Chondrocyte (in vitro differentiated cells): ENCODE measurements around the gene UTS2. TPM values are rescaled to one million over a fixed set of nuclear protein-coding genes. Genes with fewer than 3 reads are reported as not detected.

Experiments
- DNase-seq: peaks from one replicate; pipeline ENCODE4 v3.0.0; 2021; ENCODE audit warnings: mixed read lengths, low spot score
- H3K27ac Mint-ChIP-seq: one replicate; pipeline ENCODE4 v1.8.0; 2021; ENCODE audit warnings: mild to moderate bottlenecking, moderate library complexity, mixed read lengths; ENCODE audit not compliant: unreplicated experiment
- H3K27me3 Mint-ChIP-seq: 2 replicates; pipeline ENCODE4 v1.8.0; 2021; ENCODE audit warnings: low read depth, mixed read lengths
- H3K36me3 Mint-ChIP-seq: 2 replicates; pipeline ENCODE4 v1.8.0; 2021; ENCODE audit warnings: low read depth, mixed read lengths
- H3K4me1 Mint-ChIP-seq: 2 replicates; pipeline ENCODE4 v1.8.0; 2021; ENCODE audit warnings: low read depth, mild to moderate bottlenecking, mixed read lengths
- H3K4me3 Mint-ChIP-seq: one replicate; pipeline ENCODE4 v1.8.0; 2021; ENCODE audit warnings: mild to moderate bottlenecking, moderate library complexity, mixed read lengths; ENCODE audit not compliant: unreplicated experiment
- H3K9me3 Mint-ChIP-seq: 2 replicates; pipeline ENCODE4 v1.8.0; 2021; ENCODE audit warnings: low read depth, mixed read lengths
- CTCF ChIP-seq: fragments of 200-600 bp; sonication (generic); IDR thresholded peaks from 2 replicates; pipeline ENCODE4 v1.5.0; 2021; ENCODE audit warnings: antibody characterized with exemption, mild to moderate bottlenecking, moderate library complexity
- long read RNA-seq: library from polyadenylated mRNA; stranded (forward); transcript quantifications from one replicate; pipeline ENCODE4 v2.0.0, GENCODE V29; 2021
- total RNA-seq: library from RNA; stranded (reverse); gene quantifications from 3 replicates; pipeline ENCODE4 v1.2.1, GENCODE V29; 2021

Gene UTS2
- total RNA-seq, result not detected in 3 replicates
- long read RNA-seq, result 0 reads

- Mint-ChIP-seq H3K27me3 (peaks cover 19% of the 10 kb centered on the region), H3K36me3 (no peaks in the 10 kb centered on the region), H3K4me1 (no peaks in the 10 kb centered on the region), H3K9me3 (no peaks in the 10 kb centered on the region), H3K27ac (no peak within 1 kb of the TSS), H3K4me3 (no peak within 1 kb of the TSS)
- DNase-seq, result no peak
- TF ChIP-seq CTCF, result no peak
Measured at GRCh38 chr1:7852804-7853683, at the start of gene UTS2. UTS2 (minus strand) TSS chr1:7853065; CDS start chr1:7853003, 62 bp downstream.

GRCh38 chr1:7899741-7900140, 46.9 kb upstream of the UTS2 start:
- no peaks in the 10 kb centered on the region for H3K36me3 Mint-ChIP-seq
- no peak for TF ChIP-seq CTCF
- H3K4me1 Mint-ChIP-seq, result peaks cover 12% of the 10 kb centered on the region
- H3K9me3 Mint-ChIP-seq, result peaks cover 3% of the 10 kb centered on the region
- peak overlapping the region; percentile 36 for H3K27ac Mint-ChIP-seq
- no peak overlapping the region for H3K4me3 Mint-ChIP-seq
- DNase-seq, result no peak
- no peaks in the 10 kb centered on the region for H3K27me3 Mint-ChIP-seq

GRCh38 chr1:7898962-7899361, 46.1 kb upstream of the UTS2 start:
- Mint-ChIP-seq H3K36me3 (no peaks in the 10 kb centered on the region), H3K27ac (no peak overlapping the region), H3K4me3 (no peak overlapping the region), H3K4me1 (peaks cover 19% of the 10 kb centered on the region), H3K9me3 (peaks cover 3% of the 10 kb centered on the region), H3K27me3 (no peaks in the 10 kb centered on the region)
- DNase-seq, result no peak
- no peak for TF ChIP-seq CTCF

GRCh38 chr1:7896994-7897393, 44.1 kb upstream of the UTS2 start:
- peaks cover 22% of the 10 kb centered on the region for H3K4me1 Mint-ChIP-seq
- no peaks in the 10 kb centered on the region for H3K27me3 Mint-ChIP-seq
- no peak overlapping the region for H3K4me3 Mint-ChIP-seq
- no peaks in the 10 kb centered on the region for H3K36me3 Mint-ChIP-seq
- no peak for DNase-seq
- no peak overlapping the region for H3K27ac Mint-ChIP-seq
- peaks cover 3% of the 10 kb centered on the region for H3K9me3 Mint-ChIP-seq
- TF ChIP-seq CTCF, result no peak

- peaks cover 3% of the 10 kb centered on the region for H3K27me3 Mint-ChIP-seq
- H3K36me3 Mint-ChIP-seq, result no peaks in the 10 kb centered on the region
- no peaks in the 10 kb centered on the region for H3K9me3 Mint-ChIP-seq
- no peak overlapping the region for H3K4me3 Mint-ChIP-seq
- H3K4me1 Mint-ChIP-seq, result peaks cover 28% of the 10 kb centered on the region
- no peak for DNase-seq
- TF ChIP-seq CTCF, result no peak
- peak overlapping the region; percentile 68 for H3K27ac Mint-ChIP-seq
Measured at GRCh38 chr1:7893529-7894180, 40.8 kb upstream of the UTS2 start.
